ENCODE measurements around the gene LPCAT1.
"Not testable (repeated sequence)": the region's sequence is repeated elsewhere in the genome, so short reads cannot be mapped to it uniquely, and the experiment has no call there.

The LPCAT1 gene

DNA sequence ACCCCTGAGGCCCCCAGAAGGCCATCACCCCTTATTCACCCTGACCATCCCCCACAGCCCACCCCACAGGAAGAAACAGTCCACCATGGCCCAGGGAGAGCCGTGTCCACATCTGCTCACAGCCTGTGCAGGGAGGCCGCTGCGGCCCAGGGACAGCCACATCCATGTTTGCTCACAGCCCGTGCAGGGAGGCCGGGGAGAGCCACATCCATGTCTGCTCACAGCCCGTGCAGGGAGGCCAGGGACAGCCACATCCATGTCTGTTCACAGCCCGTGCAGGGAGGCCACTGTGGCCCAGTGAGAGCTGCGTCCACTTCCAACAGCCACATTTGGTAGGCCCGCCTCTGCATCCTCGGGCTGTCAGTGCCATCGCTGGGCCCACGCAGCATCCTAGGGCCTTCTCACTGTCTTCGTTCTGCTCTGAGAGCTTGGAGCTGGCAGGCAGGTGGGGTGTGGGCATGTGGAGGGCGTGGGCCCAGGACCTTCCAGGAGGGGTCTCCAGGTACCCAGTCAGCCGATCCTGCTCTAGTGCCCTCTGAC, 38.1 kb downstream of the LPCAT1 start:
- no peak overlapping the region for H3K4me3 ChIP-seq (ENCODE audit: low read depth, low read length)
- no peak for DNase-seq (ENCODE audit: low read depth)

DNA sequence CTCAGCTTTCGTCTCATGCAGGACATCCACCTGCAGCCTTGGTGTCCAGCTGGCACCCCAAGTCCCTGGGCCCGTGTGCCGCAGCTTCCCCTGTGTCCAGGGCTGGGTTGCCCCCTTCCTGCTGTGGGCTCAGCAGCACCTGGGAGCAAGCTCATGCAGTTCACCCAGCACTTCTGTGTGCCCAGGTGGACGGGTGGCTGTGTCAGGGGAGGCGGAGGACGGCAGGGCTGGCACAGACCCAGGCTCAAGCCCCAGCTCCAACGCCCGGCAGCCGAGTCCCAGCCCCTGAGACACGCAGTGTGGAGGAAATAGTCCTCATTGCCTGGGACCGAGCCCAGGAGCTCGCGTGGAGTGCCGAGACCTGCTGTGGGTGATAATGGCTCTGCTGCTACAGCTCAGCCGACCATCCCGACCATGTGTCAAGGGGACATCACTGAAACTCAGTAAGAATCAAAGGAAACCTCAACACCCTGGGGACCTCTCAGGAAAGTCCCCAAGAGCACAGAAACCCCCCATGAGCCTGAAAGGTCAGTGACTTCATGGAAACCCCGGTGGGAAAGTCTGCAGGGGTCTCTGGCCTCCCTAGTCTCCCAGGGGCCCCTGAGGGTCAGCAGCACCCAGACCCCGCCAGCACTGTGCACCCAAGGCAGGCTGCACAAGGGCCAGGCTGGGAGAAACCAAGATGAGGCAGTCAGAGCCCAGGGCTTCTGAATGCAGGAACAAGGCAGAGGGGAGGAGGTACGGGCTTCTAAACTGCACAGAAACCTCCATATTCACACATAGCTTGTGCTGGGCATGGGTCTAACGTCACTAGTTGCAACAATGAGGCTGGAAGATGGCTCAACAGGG, 38.8 kb downstream of the LPCAT1 start:
- no peak overlapping the region for H3K4me3 ChIP-seq (ENCODE audit: low read depth, low read length)
- DNase-seq (ENCODE audit: low read depth): no peak

DNA sequence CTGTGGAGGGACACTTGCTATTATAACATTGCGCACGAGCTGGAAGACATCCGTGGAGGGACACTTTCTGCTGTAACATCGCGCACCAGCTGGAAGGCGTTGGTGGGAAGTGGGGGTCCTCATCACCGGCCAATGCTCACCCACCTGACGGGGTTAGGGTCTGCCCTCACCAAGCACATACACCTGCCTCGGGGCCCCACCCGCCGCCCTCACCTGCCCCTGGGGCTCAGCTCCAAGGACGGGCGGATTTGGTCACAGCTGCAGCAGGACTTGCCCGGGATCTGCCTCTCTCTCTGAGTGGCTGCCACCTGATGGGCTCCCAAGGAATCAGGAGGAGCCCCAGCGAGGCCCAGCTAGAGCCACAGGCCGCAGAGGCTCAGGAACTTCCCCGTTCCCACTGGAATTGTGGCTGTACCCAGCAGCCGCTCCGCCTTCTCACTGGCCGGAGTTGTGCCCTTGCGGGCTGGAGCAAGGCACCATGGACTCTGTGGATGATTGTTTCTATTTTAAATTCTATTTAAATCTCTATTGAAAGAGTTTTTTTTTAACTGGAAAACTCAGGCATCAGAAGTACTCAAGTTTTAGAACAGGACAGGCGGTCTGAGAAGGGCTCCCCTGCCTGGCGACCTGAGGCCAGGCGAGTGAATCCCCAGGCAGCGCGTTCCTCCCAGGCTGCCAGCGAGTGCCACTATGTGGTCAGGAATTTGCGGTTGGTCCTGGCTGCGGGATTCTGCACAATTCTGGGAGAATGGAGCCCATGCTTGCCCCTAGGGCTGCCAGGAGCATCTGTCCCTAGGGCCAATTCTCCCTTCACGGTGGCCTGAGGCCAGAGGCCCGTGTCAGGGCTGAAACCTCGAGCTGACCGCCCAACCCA, 39.7 kb downstream of the LPCAT1 start:
- no peak overlapping the region for H3K4me3 ChIP-seq (ENCODE audit: low read depth, low read length)
- no peak for DNase-seq (ENCODE audit: low read depth)

DNA sequence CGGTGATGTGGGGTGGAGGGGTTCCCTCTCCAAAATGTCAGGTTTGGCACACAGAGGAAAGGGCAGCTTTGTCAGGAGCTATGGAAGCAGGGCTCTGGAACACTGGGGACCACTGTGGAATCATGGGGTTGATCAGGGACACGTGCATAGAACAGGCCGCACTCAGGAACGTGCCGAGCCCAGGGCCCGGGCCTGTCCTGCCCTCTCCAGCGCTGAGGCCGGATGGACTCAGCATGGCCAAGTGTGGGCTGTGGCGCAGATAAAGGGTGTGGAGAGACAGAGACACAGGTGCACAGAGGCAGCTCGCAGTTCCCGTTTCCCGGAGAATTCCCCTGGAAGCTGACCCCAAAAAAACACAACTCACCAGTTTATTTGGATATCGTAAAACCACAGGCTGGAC, 40.7 kb downstream of the LPCAT1 start:
- no peak overlapping the region for H3K4me3 ChIP-seq (ENCODE audit: low read depth, low read length)
- no peak for DNase-seq (ENCODE audit: low read depth)

DNA sequence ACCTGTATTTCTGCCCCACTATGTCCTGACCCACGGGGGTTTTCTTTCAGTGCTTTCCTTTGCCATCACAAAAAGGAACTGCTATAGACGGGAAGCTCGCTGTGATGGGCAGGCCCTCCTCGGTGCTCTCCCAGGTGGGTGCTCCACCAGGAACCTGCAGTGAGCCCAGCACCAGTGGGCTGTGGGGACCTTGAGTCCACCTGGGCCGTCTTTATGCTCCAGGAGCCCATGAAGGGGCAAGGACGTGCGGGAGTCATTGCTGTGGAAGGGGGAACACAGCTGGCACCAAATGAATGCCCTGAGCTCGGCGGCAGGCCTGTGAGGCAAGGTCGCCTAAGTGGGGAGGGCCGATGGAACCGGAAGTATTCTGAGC, 41.8 kb downstream of the LPCAT1 start:
- H3K4me3 ChIP-seq (ENCODE audit: low read depth, low read length): no peak overlapping the region
- no peak for DNase-seq (ENCODE audit: low read depth)

DNA sequence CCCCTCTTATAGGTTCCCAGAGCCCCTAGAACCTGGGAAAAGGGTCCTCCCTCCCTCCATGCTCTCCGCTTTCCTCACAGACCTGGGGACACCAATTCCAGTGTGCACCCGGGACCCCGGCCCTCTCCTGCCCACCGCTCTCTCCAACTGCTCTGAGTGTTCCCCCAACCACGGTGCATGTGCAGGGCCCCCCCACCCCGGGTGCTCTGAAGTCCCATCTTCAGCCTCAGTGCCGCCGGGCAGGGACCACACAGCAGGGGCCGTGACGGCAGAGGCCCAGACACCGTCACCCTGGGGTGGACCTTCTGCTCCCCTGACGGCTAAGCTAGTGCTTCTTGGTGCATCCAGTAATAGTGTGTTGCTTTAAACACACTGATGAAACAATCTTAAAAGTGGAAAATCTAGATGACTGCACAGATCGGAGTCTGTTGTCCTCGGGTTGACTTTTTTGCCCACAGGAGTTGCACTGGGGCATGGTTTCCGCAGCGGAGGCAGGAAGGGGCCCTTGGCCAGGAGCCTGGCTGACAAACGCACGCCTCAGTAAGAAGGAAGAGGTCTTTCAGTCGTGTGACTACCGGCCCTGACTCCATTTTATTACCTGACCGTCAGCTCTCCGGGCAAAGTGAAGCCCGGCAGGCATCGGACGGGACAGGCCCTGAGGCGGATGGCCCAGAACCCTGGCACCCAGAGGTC, 42.3 kb downstream of the LPCAT1 start:
- H3K4me3 ChIP-seq (ENCODE audit: low read depth, low read length): no peak overlapping the region
- DNase-seq (ENCODE audit: low read depth): no peak

DNA sequence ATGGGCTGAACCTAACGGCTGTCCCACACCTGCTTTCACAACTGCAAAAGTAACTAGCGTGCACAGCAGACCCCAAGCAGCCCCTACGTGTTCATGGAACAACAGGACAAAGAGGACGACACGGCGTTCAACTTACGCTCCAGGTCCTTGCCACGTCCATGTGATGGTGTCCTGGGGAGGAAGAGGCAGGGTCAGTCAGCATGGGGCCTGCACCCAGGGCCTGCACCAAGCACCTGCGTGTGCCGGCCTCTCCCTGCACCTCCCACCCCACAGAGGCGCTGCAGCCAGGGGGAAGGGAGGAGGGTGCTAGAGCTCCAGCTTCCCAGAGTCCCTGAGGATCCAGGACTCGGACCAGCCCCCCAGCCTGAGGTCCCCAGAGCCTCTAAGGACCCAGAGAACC, 43.0 kb downstream of the LPCAT1 start:
- no peak overlapping the region for H3K4me3 ChIP-seq (ENCODE audit: low read depth, low read length)
- no peak for DNase-seq (ENCODE audit: low read depth)

DNA sequence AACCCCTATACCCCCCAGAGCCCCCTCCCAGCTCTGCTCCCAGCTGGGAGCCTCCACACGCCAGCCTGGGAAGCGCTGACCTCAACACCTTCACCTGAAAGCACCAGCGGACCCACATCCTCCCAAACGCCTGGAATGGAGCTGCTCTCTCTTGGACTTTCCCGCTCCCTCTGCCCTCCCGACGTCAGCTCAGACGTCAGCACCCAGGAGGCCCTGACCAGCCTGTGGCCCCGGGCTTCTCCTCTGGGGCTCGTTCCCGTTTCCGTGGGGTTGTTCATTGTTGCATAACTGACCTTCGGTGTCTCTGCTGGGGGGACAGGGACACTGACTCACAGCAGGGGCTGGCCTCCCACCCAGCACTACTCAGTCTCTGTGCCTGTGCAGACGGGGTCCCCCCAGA, 43.5 kb downstream of the LPCAT1 start:
- DNase-seq (ENCODE audit: low read depth): no peak
- no peak overlapping the region for H3K4me3 ChIP-seq (ENCODE audit: low read depth, low read length)

DNA sequence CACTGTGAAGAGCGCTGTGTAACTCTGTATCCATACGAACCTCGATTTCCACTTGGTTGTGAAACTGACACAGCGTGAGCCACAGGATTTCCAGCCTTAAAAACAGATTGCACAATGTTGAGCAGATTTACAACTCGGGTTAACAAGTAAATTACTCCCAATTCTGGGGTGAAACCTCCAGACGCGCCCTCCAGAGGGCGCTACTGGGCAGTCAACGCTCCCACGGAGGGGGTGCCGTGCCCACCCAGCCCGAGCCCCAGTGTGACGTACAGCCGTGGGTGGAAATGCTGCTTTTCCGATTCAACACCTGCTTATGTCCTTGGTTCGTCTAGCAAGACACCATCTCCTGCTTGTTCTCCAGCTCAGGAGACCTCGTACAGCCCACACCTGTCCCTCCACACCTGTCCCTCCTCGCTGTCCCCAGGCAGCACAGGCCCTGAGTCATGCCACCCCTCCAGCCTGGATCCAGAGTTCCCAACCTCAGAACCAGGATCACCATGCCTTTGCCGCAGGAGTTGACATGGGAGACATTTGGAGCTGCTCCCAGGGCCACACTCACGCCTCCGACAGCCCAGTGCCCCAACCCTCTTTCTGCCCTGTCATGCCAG, 44.1 kb downstream of the LPCAT1 start:
- peak; percentile 40 for DNase-seq (ENCODE audit: low read depth)
- no peak overlapping the region for H3K4me3 ChIP-seq (ENCODE audit: low read depth, low read length)

DNA sequence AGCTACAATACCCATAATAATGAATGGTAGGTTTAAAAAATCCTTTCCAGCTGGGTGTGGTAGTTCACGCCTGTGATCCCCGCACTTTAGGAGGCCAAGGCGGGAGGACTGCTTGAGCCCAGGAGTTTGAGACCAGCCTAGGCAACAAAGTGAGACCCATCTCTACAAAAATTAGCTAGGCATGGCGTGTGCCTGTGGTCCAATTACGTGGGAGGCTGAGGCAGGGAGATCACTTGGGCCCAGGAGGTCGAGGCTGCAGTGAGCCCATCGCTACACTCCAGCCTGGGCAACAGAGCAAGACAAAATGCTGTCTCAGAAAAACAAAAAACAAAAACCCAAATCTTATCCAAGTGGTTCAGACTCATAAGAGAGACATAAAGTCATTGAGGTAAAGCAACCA, 44.7 kb downstream of the LPCAT1 start:
- no peak for DNase-seq (ENCODE audit: low read depth)
- no peak overlapping the region for H3K4me3 ChIP-seq (ENCODE audit: low read depth, low read length)

DNA sequence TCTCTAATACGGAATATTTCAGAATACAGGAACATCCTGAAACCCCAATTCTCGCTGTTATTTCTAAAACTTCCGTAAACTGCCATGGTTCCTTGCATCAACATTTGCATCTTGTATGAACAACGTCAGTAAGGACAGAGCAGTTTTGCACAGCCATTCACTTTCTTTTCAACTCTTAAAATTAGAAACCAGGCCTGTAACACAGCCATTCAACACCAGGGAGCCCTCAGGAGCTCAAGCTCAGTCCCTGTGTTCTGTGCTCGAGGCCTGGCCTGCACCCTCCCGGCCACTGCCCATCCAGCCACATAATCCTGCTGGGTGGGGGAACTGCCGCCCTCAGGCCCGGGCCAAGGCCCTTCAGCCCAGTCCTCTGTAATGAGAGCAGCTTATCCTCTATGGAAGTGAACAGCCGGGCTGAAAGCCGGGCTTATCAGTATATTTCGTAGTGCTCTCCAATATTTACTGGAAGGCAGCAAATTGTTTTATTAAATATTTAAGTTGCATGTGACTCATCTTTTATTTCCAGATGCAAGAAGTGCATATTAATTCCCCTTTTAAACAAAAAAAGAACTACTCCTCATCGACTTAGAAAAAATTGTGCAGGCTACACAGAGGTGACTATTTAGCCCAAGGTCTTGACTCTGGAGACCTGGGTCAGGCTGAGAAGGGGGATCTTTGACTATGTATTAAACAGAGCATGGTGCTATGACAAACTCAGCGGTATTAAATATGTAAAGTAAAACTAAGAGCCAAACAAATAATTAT, 45.3 kb downstream of the LPCAT1 start:
- no peak for DNase-seq (ENCODE audit: low read depth)
- H3K4me3 ChIP-seq (ENCODE audit: low read depth, low read length): no peak overlapping the region

DNA sequence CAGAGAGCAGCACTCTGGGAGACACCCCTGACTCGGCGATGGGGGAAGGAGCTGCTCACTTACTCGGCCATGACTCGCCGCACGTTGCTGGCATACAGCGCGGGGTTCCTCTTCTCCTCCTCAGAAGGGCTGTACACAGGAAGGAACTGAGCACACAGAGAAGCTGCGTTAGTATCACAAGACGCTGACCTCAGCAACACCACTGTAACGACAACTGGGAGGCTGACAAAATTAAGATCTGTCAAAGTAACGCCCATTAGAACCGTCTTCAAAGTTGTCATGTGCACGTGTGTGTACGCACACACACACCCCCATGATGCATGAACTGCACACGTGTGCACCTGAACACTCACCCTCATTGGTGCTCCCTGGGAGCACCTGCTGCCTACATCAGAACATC, 46.4 kb downstream of the LPCAT1 start:
- DNase-seq (ENCODE audit: low read depth): no peak

DNA sequence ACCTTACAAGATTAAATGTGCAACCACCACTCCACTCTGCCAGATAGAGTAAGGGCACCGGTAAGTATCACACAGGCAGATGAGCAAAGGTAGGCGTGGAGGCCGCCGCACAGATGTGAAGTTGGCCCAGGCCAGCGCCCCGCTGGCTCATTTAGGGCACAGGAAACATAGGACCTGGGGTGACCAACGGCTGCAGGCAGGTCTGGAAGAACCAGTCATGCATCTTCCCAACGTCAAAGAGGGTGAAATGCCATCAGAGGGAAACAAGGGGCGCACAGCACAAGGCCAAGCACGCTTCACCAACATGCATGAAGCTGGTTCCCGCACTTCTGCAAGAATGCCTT, 46.8 kb downstream of the LPCAT1 start:
- no peak overlapping the region for H3K4me3 ChIP-seq (ENCODE audit: low read depth, low read length)

More for the DNA sequence above, 46.4 kb downstream of the LPCAT1 start:
- no peak overlapping the region for H3K4me3 ChIP-seq (ENCODE audit: low read depth, low read length)

DNA sequence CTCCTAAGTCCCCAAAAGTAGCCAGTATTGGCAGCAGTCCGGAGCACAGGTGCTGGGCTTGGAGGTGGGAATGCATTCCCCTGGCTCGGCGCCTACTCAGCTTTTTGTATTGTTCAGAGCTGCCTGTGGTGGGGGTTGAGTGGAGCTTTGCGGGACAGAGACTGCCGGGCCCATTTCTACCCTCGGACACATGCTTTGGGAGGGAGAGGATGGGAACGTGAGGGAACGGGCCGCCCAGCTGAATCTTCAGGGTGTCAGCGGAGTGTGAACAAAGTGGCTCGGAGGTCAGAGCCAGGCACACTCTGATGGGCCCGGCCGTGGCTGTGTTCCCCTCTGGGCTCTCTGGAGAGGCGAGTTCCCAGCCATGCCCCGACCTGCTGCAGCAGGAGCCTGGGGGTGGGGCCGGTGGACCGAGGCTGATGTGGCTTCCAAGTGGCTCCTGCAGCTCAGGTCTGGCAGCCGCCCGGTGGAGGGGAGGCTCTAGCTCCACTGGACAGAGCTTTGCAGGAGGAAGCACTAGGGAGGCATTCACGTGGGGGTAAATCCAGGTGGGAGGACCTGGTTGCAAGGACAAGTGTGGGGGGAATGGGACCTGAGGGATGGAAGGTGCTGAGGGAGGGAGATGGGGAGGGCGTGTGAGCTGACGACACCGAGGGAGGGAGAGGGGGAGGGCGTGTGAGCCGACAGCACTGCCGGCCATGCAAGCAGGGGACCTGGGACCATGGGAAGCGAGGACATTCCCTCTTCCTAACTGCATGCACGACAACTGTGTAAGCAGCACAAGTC, 47.4 kb downstream of the LPCAT1 start:
- H3K4me3 ChIP-seq (ENCODE audit: low read depth, low read length): no peak overlapping the region
- DNase-seq (ENCODE audit: low read depth): no peak

More for the DNA sequence above, 46.8 kb downstream of the LPCAT1 start:
- DNase-seq (ENCODE audit: low read depth): no peak

DNA sequence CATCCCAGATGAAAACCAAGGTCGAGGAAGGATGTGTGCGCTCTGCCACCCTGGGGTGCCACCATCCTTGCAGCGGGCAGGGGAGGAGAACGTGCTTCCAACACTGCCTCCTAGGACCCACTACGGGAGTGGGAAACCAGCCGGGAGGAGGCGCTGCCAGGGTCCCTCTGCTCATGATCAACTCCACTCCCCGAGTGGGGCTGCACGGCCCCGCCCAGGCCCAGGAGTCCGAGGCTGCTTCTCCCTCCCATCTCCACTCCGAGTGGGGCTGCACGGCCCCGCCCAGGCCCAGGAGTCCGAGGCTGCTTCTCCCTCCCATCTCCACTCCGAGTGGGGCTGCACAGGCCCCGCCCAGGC, 48.2 kb downstream of the LPCAT1 start:
- DNase-seq (ENCODE audit: low read depth); H3K4me3 ChIP-seq (ENCODE audit: low read depth, low read length): not testable (repeated sequence)

DNA sequence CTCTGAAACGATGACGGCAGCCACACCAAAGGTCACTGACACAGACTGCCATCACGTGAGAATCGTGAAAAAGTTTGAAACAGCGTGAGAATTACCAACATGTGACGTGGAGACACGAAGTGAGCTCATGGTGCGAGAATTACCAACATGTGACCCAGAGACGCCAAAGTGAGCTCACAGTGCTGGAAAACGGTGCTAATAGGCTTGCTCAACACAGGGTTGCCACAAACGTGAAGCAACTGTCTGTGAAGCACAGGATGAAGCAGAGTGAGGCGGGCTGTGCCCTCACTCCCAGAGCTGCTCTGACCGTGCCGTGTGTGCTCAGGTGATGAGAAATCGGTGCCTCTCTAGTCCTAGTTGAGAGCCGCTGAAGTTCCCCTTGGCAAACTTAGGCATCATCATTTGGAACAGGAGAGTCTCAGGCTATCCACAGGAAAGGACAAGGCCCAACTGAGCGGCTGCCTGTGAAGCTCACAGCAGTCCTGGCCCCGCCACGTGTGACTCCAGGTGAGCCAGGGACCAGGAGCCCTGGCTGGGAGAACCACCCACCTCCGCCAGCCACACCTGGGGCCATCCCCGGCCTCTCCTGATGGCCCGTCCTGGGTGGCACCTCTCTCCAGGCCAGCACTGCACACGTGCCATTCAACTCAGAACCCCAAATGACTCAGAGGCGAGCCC, 48.8 kb downstream of the LPCAT1 start:
- no peak for DNase-seq (ENCODE audit: low read depth)
- H3K4me3 ChIP-seq (ENCODE audit: low read depth, low read length): no peak overlapping the region

DNA sequence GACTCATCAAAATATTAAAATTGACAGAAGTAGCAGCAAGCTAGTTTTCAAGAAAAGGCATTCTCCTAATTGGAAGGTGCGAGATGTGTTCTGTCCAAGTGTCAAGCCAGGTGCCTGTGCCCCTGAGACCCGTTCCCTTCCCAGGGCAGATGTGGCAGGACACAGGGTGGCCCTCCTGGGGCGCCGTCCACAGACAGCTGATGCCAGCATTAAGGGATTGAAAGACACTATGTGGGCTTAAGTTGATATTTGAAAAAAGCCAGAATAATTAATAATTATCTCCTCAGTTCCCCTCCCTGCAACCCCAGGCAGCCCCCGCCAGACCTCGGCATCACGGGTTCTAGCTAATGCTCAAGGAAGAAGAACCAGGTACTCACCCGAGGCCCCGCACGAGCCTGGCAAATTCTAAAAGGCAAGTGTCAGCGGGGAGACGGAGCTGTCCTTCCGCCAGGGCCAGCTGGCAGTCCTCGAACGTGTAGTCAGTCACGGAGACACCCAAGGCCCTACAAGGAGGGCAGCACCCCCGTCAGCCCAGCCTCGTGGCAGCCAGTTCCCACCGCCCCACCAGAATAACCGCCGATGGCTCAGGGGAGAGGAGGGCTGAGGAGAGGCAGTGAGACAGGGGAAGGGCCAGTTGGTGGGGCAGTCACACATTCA, 49.4 kb downstream of the LPCAT1 start:
- no peak overlapping the region for H3K4me3 ChIP-seq (ENCODE audit: low read depth, low read length)
- no peak for DNase-seq (ENCODE audit: low read depth)

All from skeletal muscle cell (primary cell).